SU-DHL-6 (cell line): ENCODE results near the gene CREB5.

ENCODE experiments used
- H2AFZ ChIP-seq: fragments of 200-600 bp; sonication (generic); 2 replicates; pipeline ENCODE4 v1.6.1; 2014; ENCODE audit warnings: low read depth, mild to moderate bottlenecking, moderate library complexity, mixed read lengths, antibody characterized with exemption, low read length; ENCODE audit not compliant: severe bottlenecking
- H3F3A ChIP-seq: fragments of 200-600 bp; shearing (Covaris generic); 2 replicates; pipeline ENCODE4 v1.6.0; 2016; ENCODE audit warnings: antibody characterized with exemption, mild to moderate bottlenecking; ENCODE audit not compliant: insufficient read depth
- H3K27ac ChIP-seq: fragments of 200-600 bp; sonication (generic); 2 replicates; pipeline ENCODE4 v1.5.1; 2016; ENCODE audit warnings: low read depth, mild to moderate bottlenecking, low read length, moderate library complexity, mixed read lengths
- H3K27me3 ChIP-seq: fragments of 200-600 bp; sonication (generic), shearing (Covaris generic); 2 replicates; pipeline ENCODE4 v1.6.0; 2014; ENCODE audit warnings: mild to moderate bottlenecking, low read length
- H3K36me3 ChIP-seq: fragments of 200-600 bp; sonication (generic); 2 replicates; pipeline ENCODE4 v1.6.1; 2014; ENCODE audit warnings: mild to moderate bottlenecking, low read length, mixed read lengths
- H3K4me2 ChIP-seq: fragments of 300-600, 200-600 bp; shearing (Covaris generic), sonication (generic); 2 replicates; pipeline ENCODE4 v1.6.0; 2014; ENCODE audit warnings: low read length, low read depth, mild to moderate bottlenecking; ENCODE audit not compliant: poor library complexity, severe bottlenecking
- H3K4me3 ChIP-seq: fragments of 200-600 bp; sonication (generic); 2 replicates; pipeline ENCODE4 v1.5.1; 2014; ENCODE audit warnings: antibody characterized with exemption, low read length, mild to moderate bottlenecking, mixed read lengths; ENCODE audit not compliant: insufficient read depth, poor library complexity, severe bottlenecking
- H3K79me2 ChIP-seq: fragments of 200-600 bp; sonication (generic); 2 replicates; pipeline ENCODE4 v1.6.1; 2014; ENCODE audit warnings: mild to moderate bottlenecking, low read length, moderate library complexity; ENCODE audit not compliant: insufficient read depth
- H3K9ac ChIP-seq: fragments of 200-600 bp; sonication (generic); 2 replicates; pipeline ENCODE4 v1.7.0; 2014; ENCODE audit warnings: mild to moderate bottlenecking, low read length
- H3K9me2 ChIP-seq: fragments of 200-600 bp; sonication (generic); replicated peaks from 2 replicates; pipeline ENCODE4 v1.6.1; 2014; ENCODE audit warnings: low read length; ENCODE audit not compliant: insufficient read depth
- H3K9me3 ChIP-seq: fragments of 200-600 bp; sonication (generic); 2 replicates; pipeline ENCODE4 v1.6.1; 2014; ENCODE audit warnings: low read length, mixed read lengths; ENCODE audit not compliant: insufficient read depth
- H4K20me1 ChIP-seq: fragments of 200-600 bp; sonication (generic); 2 replicates; pipeline ENCODE4 v1.6.1; 2014; ENCODE audit warnings: low read depth, mild to moderate bottlenecking, antibody characterized with exemption, low read length, moderate library complexity, mixed read lengths
- EZH2phosphoT487 ChIP-seq: fragments of 200-600 bp; sonication (generic), shearing (Covaris generic); conservative IDR thresholded peaks from 2 replicates; pipeline ENCODE4 v1.6.1; 2018; ENCODE audit warnings: mild to moderate bottlenecking, antibody characterized with exemption, low read length, moderate library complexity, mixed read lengths
- TF ChIP-seq, protein P1 (sequence below): fragments of 200-600 bp; sonication (generic); IDR thresholded peaks from one replicate; pipeline ENCODE4 v1.5.1; 2017; ENCODE audit warnings: antibody characterized with exemption, mild to moderate bottlenecking, low read length, moderate library complexity; ENCODE audit not compliant: insufficient read depth, poor library complexity, severe bottlenecking

Gene CREB5

DNA sequence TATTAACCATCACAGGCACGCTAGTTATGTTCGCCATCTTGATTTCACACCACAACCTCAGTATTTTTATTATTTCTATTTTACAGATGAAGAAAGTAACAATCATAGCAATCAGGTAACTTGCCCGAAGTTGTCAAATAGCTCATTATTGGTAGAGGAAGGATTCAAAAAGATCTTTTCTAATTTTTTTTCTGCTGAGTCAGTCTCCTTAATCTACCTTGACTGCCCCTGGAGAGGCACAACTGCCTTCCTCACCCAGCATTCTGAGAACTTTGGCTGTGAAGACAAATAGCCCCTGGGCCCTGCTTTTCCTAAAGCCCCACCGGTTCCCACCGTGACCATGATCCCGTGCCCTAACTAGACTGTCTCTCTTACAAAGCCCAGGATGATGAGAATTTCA, 446.6 kb downstream of the CREB5 start:
- TF ChIP-seq, protein P1, sequence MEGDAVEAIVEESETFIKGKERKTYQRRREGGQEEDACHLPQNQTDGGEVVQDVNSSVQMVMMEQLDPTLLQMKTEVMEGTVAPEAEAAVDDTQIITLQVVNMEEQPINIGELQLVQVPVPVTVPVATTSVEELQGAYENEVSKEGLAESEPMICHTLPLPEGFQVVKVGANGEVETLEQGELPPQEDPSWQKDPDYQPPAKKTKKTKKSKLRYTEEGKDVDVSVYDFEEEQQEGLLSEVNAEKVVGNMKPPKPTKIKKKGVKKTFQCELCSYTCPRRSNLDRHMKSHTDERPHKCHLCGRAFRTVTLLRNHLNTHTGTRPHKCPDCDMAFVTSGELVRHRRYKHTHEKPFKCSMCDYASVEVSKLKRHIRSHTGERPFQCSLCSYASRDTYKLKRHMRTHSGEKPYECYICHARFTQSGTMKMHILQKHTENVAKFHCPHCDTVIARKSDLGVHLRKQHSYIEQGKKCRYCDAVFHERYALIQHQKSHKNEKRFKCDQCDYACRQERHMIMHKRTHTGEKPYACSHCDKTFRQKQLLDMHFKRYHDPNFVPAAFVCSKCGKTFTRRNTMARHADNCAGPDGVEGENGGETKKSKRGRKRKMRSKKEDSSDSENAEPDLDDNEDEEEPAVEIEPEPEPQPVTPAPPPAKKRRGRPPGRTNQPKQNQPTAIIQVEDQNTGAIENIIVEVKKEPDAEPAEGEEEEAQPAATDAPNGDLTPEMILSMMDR: no peak
- TF ChIP-seq EZH2phosphoT487: no peak
- Histone ChIP-seq H3K36me3 (no peaks in the 10 kb centered on the region), H4K20me1 (no peaks in the 10 kb centered on the region), H3K9me3 (no peaks in the 10 kb centered on the region), H2AFZ (no peak overlapping the region), H3K79me2 (no peaks in the 10 kb centered on the region), H3F3A (no peaks in the 10 kb centered on the region), H3K4me3 (no peak overlapping the region), H3K9ac (no peak overlapping the region), H3K4me2 (no peak overlapping the region), H3K9me2 (no peaks in the 10 kb centered on the region), H3K27me3 (no peaks in the 10 kb centered on the region), H3K27ac (no peak overlapping the region)

DNA sequence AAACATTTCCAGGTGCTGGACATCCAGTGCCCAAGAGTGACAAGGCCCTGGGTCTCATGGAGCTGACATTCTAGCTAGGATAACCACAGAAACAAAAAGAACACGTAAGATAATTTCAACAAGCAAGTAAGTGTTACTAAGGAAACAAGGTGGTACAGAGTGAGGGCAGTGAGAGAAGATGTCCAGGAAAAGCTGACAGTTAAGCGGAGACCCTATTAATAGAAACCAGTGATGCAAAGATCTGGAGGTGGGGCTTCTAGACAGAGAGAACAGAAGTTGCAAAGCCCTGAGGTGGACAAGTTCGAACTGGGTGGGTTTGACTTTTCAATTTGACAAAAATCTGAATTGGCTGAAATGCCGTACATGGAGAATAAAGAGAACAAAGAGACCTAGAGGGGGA, 449.5 kb downstream of the CREB5 start:
- H3K9ac ChIP-seq: no peak overlapping the region
- H3K4me2 ChIP-seq: no peak overlapping the region
- no peak overlapping the region for H3K4me3 ChIP-seq
- no peaks in the 10 kb centered on the region for H3K9me2 ChIP-seq
- no peaks in the 10 kb centered on the region for H3K36me3 ChIP-seq
- no peak for TF ChIP-seq EZH2phosphoT487
- TF ChIP-seq, protein P1: no peak
- no peaks in the 10 kb centered on the region for H3K27me3 ChIP-seq
- H4K20me1 ChIP-seq: no peaks in the 10 kb centered on the region
- H3K9me3 ChIP-seq: no peaks in the 10 kb centered on the region
- H3K79me2 ChIP-seq: no peaks in the 10 kb centered on the region
- H2AFZ ChIP-seq: no peak overlapping the region
- no peak overlapping the region for H3K27ac ChIP-seq
- no peaks in the 10 kb centered on the region for H3F3A ChIP-seq

GRCh38 chr7:28862595-28863272, 450.4 kb downstream of the CREB5 start:
- no peaks in the 10 kb centered on the region for H3F3A ChIP-seq
- H4K20me1 ChIP-seq: no peaks in the 10 kb centered on the region
- H3K79me2 ChIP-seq: no peaks in the 10 kb centered on the region
- no peaks in the 10 kb centered on the region for H3K36me3 ChIP-seq
- H3K27ac ChIP-seq: no peak overlapping the region
- H3K27me3 ChIP-seq: no peaks in the 10 kb centered on the region
- no peak overlapping the region for H3K4me3 ChIP-seq
- no peaks in the 10 kb centered on the region for H3K9me2 ChIP-seq
- no peak overlapping the region for H2AFZ ChIP-seq
- TF ChIP-seq EZH2phosphoT487: no peak
- H3K4me2 ChIP-seq: no peak overlapping the region
- no peaks in the 10 kb centered on the region for H3K9me3 ChIP-seq
- H3K9ac ChIP-seq: no peak overlapping the region

GRCh38 chr7:28865601-28866144, 453.4 kb downstream of the CREB5 start:
- Histone ChIP-seq H3F3A (no peaks in the 10 kb centered on the region), H3K9me2 (no peaks in the 10 kb centered on the region)

More at GRCh38 chr7:28865601-28866144, 453.4 kb downstream of the CREB5 start:
- TF ChIP-seq, protein P1: no peak
- TF ChIP-seq EZH2phosphoT487: no peak
- H3K27ac ChIP-seq: no peak overlapping the region
- no peak overlapping the region for H3K9ac ChIP-seq
- no peaks in the 10 kb centered on the region for H3K79me2 ChIP-seq
- no peak overlapping the region for H3K4me2 ChIP-seq
- no peak overlapping the region for H3K4me3 ChIP-seq
- no peak overlapping the region for H2AFZ ChIP-seq
- H3K36me3 ChIP-seq: no peaks in the 10 kb centered on the region
- H4K20me1 ChIP-seq: no peaks in the 10 kb centered on the region
- no peaks in the 10 kb centered on the region for H3K9me3 ChIP-seq
- no peaks in the 10 kb centered on the region for H3K27me3 ChIP-seq
